ENCODE data around the gene LIX1L.

Gene LIX1L

DNA sequence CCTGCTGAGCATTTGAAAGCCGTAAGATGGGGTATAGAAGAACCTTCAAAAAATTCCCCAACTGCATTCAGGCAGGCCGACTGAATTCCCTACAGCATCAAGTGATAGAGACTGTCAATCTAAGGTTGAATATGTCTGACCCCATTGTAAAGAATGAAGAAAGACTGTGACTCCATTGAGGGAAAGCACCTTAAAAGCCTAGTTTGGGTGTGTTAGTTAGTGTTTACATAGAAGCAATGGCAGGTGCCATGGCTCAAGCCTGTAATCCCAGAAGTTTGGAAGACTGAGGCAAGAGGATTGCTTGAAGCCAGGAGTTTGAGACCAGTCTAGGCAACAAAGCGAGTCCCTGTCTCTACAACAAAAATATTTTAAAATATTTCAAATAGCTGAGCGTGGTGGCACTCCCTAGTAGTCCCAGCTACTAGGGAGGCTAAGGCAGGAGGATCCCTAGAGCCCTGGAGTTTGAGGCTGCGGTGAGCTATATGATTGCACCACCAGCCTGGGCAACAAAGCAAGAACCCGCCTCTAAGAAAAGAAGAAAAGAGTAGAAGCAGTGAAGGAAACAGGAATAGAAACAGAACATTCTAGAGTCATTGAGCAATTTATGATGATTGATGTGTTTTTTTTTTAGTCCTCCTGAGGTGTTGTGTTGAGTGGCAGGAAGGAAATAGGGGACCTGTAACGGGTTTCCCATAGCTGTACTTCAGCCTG is 22.1 kb upstream of the LIX1L start:
- no peak overlapping the region for H3K4me3 Mint-ChIP-seq
- DNase-seq (no peak), ATAC-seq (replicated peaks) (peak; percentile 19 to 20)
- H3K4me1 Mint-ChIP-seq: peaks cover 11 to 44% of the 10 kb centered on the region in 2 donors
- no peak overlapping the region for H3K27ac Mint-ChIP-seq
- H3K36me3 Mint-ChIP-seq: peaks cover 2 to 5% of the 10 kb centered on the region in 2 donors
- H3K27me3 Mint-ChIP-seq: no peaks in the 10 kb centered on the region
- no peaks in the 10 kb centered on the region for H3K9me3 Mint-ChIP-seq

DNA sequence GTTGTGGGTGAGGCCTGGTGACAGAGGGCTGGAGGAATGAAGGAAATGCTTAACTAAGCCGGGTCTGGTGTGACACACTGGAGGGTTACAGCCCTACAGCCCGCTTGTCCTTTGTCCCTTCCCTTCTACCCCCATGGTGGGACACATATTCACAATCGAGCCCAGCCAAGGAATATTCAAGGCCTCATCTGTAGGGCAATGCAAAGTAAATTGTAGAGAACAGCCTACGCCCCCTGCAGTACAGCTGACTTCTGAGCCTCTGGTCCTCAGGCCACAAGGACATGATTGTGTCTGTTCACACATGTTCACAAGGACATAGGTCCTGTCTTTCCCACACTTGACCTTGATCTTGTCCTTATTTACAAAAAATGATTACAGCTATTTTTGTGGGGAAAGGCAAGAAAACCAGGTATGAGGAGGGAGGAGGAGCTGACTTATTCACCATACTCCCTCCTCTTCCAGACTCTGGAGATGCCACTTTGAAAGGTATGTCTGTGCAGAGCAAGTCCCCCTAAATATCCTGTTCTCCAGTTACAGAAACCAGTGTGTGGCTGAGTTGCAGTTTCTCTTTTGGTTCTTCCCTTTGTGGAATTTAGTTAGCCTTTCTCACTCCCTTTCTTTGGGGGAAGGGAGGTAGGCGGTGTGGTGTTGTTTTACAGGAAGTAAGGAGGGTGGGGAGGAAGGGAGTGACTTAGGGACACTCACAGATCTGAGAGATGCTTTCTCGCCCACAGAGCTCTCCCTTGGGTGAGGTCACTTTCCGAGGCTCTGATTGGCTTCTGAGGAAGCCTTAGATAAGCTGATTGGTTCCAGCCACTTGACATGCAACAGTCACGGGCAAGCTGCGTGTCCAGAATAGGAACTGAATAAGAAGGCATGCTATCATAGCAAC is 21.3 kb upstream of the LIX1L start:
- Mint-ChIP-seq H3K9me3 (no peaks in the 10 kb centered on the region), H3K4me3 (no peak overlapping the region), H3K27me3 (no peaks in the 10 kb centered on the region), H3K27ac (no peak overlapping the region), H3K4me1 (peaks cover 10 to 38% of the 10 kb centered on the region in 2 donors), H3K36me3 (peaks cover 3 to 8% of the 10 kb centered on the region in 2 donors)
- ATAC-seq (replicated peaks) (peak; percentile 87), DNase-seq (peak; percentile 92)

DNA sequence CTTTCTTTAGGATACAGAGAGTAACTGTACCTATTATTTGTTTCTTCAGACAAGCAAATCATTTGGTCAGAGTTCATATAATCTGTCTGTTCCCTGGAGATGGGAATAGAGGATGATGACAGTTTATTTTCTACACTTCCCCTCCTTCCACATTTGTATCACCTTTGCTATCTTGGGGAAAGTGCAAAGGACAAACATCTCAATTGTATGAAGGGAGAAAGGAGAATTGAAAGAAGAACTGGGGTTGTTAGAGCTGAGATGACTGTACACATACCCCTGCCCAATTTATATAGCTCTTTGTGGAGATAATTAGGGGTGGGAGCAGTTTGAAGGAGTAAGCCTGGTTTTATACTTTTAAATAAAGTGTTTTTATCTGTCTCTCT is 20.6 kb upstream of the LIX1L start:
- H3K9me3 Mint-ChIP-seq: no peaks in the 10 kb centered on the region
- ATAC-seq (replicated peaks): peak; percentile 25 to 32
- H3K36me3 Mint-ChIP-seq: peaks cover 3 to 8% of the 10 kb centered on the region in 2 donors
- no peak overlapping the region for H3K27ac Mint-ChIP-seq
- no peak overlapping the region for H3K4me3 Mint-ChIP-seq
- no peaks in the 10 kb centered on the region for H3K27me3 Mint-ChIP-seq
- H3K4me1 Mint-ChIP-seq: peaks cover 10 to 37% of the 10 kb centered on the region in 2 donors
- no peak for DNase-seq

DNA sequence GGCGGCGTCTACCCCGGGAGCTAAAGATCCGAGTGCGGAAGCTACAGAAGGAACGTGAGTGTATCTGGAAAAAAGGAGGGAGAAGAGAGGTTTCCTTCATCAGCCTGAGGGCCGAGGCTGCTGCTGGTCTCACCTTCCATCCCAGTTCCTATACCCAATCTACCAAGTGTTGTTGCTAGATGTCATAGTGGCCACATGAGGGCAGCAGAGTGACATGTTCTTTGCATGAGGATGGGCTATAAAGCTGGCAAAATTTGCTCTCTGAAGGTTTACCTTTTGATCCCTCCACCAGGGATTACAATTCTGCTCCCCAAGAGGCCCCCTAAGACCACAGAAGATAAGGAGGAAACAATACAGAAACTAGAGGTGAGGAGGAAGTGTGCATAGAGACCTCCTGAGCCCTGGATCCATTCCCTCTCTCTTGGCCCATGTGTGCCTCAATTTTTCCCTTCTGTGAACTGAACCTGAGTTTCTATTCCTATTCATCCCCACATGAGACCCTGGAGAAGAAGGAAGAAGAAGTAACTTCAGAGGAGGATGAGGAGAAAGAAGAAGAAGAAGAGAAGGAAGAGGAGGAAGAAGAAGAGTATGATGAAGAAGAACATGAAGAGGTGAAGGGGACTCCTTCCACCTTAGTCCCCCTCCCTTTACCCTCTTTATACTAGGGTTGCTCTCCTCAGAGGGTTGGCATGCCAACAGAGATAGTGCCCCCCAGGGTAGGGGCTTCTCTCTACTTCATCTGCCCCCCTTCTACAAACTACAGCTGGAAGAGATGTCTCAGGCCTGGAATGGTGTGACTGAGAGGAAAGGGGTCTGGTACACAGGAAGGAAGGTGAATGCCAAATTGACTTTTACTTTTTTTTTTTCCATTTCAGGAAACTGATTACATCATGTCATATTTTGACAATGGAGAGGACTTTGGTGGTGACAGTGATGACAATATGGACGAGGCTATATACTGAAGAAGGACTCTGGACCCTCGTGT is 20.0 kb upstream of the LIX1L start:
- DNase-seq (no peak), ATAC-seq (replicated peaks) (peak; percentile 21 to 38)
- no peaks in the 10 kb centered on the region for H3K27me3 Mint-ChIP-seq
- peaks cover 6 to 8% of the 10 kb centered on the region in 2 donors for H3K36me3 Mint-ChIP-seq
- peak overlapping the region; percentile 48 to 66 for H3K4me3 Mint-ChIP-seq
- H3K9me3 Mint-ChIP-seq: no peaks in the 10 kb centered on the region
- no peak overlapping the region for H3K27ac Mint-ChIP-seq
- H3K4me1 Mint-ChIP-seq: peaks cover 10 to 30% of the 10 kb centered on the region in 2 donors

DNA sequence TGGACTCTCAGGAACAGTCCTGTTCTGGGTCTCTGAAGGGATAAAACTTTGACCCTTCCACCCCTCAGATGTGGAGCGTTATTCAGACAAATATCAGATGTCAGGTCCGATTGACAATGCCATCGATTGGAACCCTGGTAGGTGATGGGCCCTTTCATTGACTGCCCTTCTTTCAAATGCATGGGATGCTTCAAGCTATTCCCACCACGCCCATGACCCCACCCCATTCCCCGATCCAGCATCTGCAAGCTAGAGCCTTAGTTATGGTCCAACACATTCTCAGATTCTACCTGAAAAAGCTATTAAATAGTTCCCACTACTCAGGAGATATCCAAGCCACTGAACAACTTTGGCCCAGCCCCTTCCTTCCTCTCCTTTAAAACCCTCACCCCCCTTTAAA is 19.2 kb upstream of the LIX1L start:
- Mint-ChIP-seq H3K27ac (no peak overlapping the region), H3K4me1 (peaks cover 10 to 23% of the 10 kb centered on the region in 2 donors), H3K9me3 (no peaks in the 10 kb centered on the region), H3K27me3 (no peaks in the 10 kb centered on the region), H3K4me3 (peak overlapping the region in 1 of 2 donors; percentile 48), H3K36me3 (peaks cover 6 to 8% of the 10 kb centered on the region in 2 donors)
- ATAC-seq (replicated peaks): no peak
- DNase-seq: no peak

DNA sequence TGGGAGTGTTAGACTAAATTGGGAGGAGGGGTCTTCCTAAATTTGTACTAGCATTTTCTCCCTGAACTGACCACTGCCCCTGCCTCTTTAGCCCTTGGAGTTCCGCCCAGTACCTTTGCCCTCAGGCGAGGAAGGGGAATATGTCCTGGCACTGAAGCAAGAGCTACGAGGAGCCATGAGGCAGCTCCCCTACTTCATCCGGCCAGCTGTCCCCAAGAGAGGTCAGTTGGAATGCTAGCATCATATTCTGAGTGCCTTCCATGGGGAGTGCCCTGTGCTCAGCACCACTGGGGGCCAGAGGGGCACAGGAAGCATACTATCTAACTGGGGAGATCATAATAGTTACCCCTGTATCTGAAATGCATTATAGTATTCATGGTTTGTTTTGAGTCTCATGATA is 17.4 kb upstream of the LIX1L start:
- Mint-ChIP-seq H3K4me3 (no peak overlapping the region), H3K27ac (peak overlapping the region; percentile 21), H3K9me3 (no peaks in the 10 kb centered on the region), H3K4me1 (peaks cover 10 to 17% of the 10 kb centered on the region in 2 donors), H3K36me3 (peaks cover 6 to 11% of the 10 kb centered on the region in 2 donors), H3K27me3 (no peaks in the 10 kb centered on the region)
- no peak for ATAC-seq (replicated peaks)
- DNase-seq: no peak

DNA sequence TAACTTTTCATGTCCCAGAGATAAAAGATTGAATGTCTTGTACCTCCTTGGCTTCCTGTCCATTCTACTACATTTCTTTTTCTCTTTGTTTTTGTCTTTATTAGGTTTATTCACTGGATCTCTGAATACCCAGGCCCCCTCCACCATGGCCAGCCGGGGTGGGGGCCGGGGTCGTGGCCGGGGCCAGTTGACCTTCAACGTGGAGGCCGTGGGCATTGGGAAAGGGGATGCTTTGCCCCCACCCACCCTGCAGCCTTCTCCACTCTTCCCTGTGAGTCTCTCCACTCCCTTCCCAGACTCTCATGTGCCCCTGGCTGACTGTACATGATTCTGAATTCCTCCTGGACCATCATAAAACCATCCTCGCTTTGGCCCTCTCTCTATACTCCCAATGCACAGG is 16.9 kb upstream of the LIX1L start:
- peaks cover 6 to 11% of the 10 kb centered on the region in 2 donors for H3K36me3 Mint-ChIP-seq
- no peaks in the 10 kb centered on the region for H3K27me3 Mint-ChIP-seq
- peaks cover 10 to 17% of the 10 kb centered on the region in 2 donors for H3K4me1 Mint-ChIP-seq
- no peak for DNase-seq
- no peaks in the 10 kb centered on the region for H3K9me3 Mint-ChIP-seq
- ATAC-seq (replicated peaks): no peak
- no peak overlapping the region for H3K4me3 Mint-ChIP-seq
- H3K27ac Mint-ChIP-seq: no peak overlapping the region

DNA sequence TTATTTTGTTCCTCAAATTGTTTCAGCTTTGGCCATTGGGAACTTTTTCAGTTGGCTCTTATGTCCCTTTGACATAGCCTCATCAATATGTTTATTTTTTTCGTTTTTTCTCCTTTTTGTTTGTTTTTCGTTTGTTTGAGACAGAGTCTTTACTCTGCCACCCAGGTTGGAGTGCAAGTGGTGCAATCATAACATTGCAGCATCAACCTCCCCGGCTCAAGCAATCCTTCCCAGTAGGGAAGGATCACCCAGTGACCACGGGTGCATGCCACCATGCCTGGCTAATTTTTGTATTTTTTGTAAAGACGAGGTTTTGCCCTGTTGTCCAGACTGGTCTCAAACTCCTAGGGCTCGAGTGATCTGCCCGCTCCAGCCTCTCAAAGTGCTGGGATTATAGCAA is 14.8 kb upstream of the LIX1L start:
- ATAC-seq (replicated peaks) (no peak), DNase-seq (no peak)
- no peak overlapping the region for H3K4me3 Mint-ChIP-seq
- H3K4me1 Mint-ChIP-seq: peaks cover 10 to 11% of the 10 kb centered on the region in 2 donors
- peaks cover 7 to 16% of the 10 kb centered on the region in 2 donors for H3K36me3 Mint-ChIP-seq
- H3K9me3 Mint-ChIP-seq: no peaks in the 10 kb centered on the region
- no peak overlapping the region for H3K27ac Mint-ChIP-seq
- H3K27me3 Mint-ChIP-seq: no peaks in the 10 kb centered on the region

DNA sequence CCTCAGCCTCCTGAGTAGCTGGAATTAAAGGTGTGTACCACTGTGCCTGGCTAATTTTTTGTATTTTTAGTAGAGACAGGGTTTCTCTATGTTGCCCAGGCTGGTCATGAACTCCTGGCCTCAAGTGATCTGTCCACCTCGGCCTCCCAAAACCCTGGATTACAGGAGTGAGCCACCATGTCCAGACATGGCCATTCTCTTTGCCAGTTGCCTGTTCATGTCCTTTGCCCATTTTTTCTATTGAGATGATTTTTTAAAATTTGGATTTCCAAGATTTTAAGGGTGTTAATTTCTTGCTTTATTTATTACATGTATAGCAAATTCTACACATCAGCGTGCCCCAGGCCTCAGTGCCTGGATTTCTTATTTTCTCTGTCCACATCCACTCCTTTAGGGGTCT is 9.5 kb upstream of the LIX1L start:
- no peak for DNase-seq
- ATAC-seq (replicated peaks): no peak
- no peak overlapping the region for H3K4me3 Mint-ChIP-seq
- peaks cover 20 to 26% of the 10 kb centered on the region in 2 donors for H3K4me1 Mint-ChIP-seq
- no peaks in the 10 kb centered on the region for H3K9me3 Mint-ChIP-seq
- H3K27ac Mint-ChIP-seq: no peak overlapping the region
- H3K36me3 Mint-ChIP-seq: peaks cover 9 to 13% of the 10 kb centered on the region in 2 donors
- no peaks in the 10 kb centered on the region for H3K27me3 Mint-ChIP-seq

DNA sequence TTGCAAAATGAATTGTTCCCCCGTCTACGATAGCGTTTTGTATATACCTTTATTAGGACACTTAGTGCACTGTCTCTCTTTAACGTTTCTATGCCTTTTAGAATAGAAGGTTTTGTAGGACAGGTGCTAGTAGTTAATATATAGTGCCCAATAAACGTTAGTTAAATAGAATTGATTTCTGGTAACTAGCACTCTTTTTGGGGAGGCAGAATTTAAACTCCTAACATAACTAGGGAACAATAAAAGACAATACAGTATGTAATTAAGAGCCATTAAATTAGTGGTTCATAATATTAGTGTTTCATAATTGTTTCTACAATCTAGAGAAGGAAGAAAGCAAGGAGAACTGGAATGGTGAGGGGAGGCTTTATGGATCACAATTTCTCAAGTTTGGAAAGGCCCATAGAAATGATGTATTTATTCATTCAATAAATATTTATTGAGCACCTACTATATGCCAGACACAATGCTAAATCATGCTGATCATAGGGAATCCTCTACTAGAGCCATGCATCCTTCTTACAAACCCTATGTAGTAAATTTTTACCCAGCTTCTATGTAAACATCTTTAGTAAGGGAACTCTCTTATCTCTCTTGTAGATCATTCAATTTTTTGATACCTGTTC is 7.4 kb upstream of the LIX1L start:
- Mint-ChIP-seq H3K27ac (peak overlapping the region; percentile 94), H3K36me3 (peaks cover 9 to 10% of the 10 kb centered on the region in 2 donors), H3K4me1 (peaks cover 29 to 45% of the 10 kb centered on the region in 2 donors), H3K9me3 (no peaks in the 10 kb centered on the region), H3K27me3 (no peaks in the 10 kb centered on the region), H3K4me3 (peak overlapping the region; percentile 90)
- ATAC-seq (replicated peaks) (no peak), DNase-seq (no peak)

DNA sequence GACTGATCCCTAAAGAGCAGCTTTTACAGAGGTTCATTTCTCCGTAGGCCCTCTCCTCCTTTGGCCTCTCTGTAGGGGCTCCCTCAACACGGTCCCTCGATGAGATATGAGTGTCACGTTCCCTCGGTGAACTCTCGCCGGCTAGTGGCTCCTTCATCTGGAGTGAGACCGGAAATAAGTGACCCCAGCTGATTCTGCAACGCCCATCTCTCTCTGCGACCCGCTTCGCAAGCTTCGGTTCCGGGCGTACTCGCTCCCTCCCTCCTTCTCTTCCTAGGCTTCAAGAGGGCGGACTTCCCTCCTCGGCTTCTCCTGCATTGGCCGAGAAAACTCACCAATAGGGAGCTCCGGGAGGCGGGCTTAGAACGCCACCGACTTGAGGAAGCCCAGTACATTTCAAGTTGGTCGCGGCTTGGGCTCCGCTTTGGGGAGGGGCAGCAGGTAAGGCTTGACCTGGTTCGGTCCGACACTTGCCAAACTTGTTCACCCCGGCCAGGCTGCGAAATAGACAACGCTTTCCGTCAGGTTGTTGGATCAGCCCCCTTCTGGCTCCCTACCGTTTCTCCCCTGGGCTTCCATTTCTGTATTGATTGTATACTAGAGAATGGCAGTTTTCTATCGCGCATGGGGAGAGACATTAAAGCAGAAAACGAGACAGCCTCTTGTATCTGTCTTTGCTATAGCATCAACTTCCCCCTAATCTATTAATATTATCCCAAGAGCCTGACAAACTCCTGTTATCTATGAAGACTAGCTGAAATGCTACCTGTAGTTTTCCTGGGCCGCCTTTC is 6.7 kb upstream of the LIX1L start, which contains the start of the genes ANKRD34A and POLR3GL:
Gene ANKRD34A (minus strand): TSS at position 248 of the 791 bp plus-strand sequence. CDS start 2,816 bp downstream, outside the sequence.
Gene POLR3GL (plus strand): TSS at position 363 of the 791 bp plus-strand sequence. CDS start 10,176 bp downstream, outside the sequence.
- H3K27ac Mint-ChIP-seq: peak within 1 kb of the TSS; percentile 94
- peak within 1 kb of the TSS; percentile 90 to 96 for H3K4me3 Mint-ChIP-seq
- no peaks in the 10 kb centered on the region for H3K27me3 Mint-ChIP-seq
- DNase-seq (peak; percentile 87), ATAC-seq (replicated peaks) (peak; percentile 90)
- H3K4me1 Mint-ChIP-seq: peaks cover 32 to 52% of the 10 kb centered on the region in 2 donors
- no peaks in the 10 kb centered on the region for H3K9me3 Mint-ChIP-seq
- peaks cover 9 to 10% of the 10 kb centered on the region in 2 donors for H3K36me3 Mint-ChIP-seq

DNA sequence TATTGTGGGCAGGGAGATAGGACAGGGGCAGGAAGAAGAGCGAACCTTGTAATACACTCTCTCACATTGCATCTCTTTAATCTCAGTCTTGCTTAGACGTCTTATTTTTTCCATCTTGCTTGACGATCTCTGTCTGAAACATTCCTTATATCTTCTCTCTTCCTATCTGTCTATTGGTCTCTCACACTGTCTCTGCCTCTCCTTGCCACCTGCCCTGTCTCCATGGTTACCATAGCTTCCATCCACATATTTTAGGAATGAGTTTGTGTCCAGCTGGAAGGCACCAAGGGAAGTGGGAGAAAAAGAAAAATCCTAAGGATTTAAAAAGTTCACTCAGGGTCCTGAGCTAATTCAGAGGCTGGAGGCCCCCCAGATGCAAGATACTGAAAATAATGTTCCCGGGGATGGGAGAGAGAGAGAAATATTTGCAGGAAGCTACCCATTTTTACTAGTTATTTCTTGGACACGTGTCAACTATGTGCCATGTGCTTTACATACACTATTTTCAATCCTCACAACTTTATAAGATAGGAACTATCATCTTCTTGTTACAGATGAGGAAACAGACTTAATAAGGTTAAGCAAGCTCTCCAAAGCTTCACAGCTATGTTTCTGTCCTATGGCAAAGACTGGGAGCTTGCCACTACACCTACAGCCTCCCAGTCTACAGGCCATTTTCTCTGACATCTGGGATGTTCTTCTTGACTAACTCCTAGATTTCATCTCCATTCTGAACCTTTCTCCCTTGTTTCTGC is 5.6 kb upstream of the LIX1L start:
- Mint-ChIP-seq H3K4me3 (peak overlapping the region; percentile 90 to 96), H3K4me1 (peaks cover 36 to 63% of the 10 kb centered on the region in 2 donors), H3K9me3 (no peaks in the 10 kb centered on the region)

More for the DNA sequence above, 5.6 kb upstream of the LIX1L start:
- Mint-ChIP-seq H3K27me3 (no peaks in the 10 kb centered on the region), H3K36me3 (peaks cover 7 to 10% of the 10 kb centered on the region in 2 donors), H3K27ac (peak overlapping the region; percentile 94)
- no peak for ATAC-seq (replicated peaks)
- DNase-seq: no peak

Data from stimulated activated naive B cell treated with anti-CD40 and anti-IgM and Interleukin-4, amounts not matched to agents 10 μg/mL and 1 μg/mL and 100 μg/mL, for 72 hours (primary cell).